ENCODE measurements around the gene TTLL11. TPM values are rescaled to one million over a fixed set of nuclear protein-coding genes. Genes with fewer than 3 reads are reported as not detected.
A peak's percentile ranks its signal among the peaks of the same experiment; 100 is the strongest.
"Not testable (repeated sequence)": the region's sequence is repeated elsewhere in the genome, so short reads cannot be mapped to it uniquely, and the experiment has no call there.

TTLL11 gene
- total and polyA plus RNA-seq, 2 experiments from 2014 or later: 4.7 to 6.7 TPM

DNA sequence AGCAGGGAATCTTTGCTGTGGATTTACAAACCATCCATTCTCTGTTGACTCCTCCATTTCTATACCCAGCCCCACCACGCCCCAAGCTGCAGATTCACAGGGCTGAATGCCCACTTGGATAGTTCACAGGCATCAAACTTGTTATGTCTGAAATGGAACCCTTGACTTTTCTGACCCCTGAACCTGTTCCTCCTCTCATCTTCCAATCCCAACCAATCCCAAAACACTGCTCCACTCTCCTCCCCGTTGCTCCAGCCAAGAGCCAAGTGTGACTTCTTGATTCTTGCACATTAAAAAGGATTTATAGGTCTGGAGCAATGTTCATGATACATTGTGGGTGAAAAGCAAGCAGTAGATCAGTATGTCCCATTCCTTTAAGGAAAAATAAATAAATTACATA, 296.0 kb downstream of the TTLL11 start:
- DNase-seq (ENCODE audit: low read depth in 1 of 2, low spot score in 1 of 2): no peak
- Histone ChIP-seq H3K27ac (no peak overlapping the region), H3K4me1 (ENCODE audit: low read depth) (peaks cover 3% of the 10 kb centered on the region), H3K4me3 (no peak overlapping the region), H3K9me3 (ENCODE audit: low read depth) (no peaks in the 10 kb centered on the region), H3K27me3 (no peaks in the 10 kb centered on the region), H3K36me3 (no peaks in the 10 kb centered on the region)
- no peak for TF ChIP-seq CTCF (IDR thresholded peaks at IDR 0.05; ENCODE audit: low read depth, low read length)

DNA sequence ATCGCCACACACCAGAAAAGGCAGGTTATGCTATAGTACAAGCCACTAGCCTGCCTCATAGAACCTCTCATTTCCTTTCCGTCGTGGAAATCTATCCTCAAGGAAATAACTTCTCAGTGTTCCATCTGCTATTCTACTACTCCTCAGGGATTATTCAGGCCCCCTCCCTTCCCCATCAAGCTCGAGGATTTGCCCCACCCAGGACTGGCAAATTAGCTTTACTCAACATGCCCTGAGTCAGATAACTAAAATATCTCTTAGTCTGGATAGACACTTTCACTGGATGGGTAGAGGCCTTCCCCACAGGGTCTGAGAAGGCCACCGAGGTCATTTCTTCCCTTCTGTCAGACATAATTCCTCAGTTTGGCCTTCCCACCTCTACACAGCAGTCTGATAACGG, 298.8 kb downstream of the TTLL11 start:
- not testable (repeated sequence) for H3K27ac ChIP-seq; DNase-seq (ENCODE audit: low read depth in 1 of 2, low spot score in 1 of 2); H3K4me1 ChIP-seq (ENCODE audit: low read depth); H3K36me3 ChIP-seq; H3K27me3 ChIP-seq; H3K9me3 ChIP-seq (ENCODE audit: low read depth); H3K4me3 ChIP-seq

GRCh38 chr9:121792476-121792875, 300.6 kb downstream of the TTLL11 start:
- not testable (repeated sequence) for H3K27me3 ChIP-seq; DNase-seq (ENCODE audit: low read depth in 1 of 2, low spot score in 1 of 2)

GRCh38 chr9:121790841-121791240, 302.3 kb downstream of the TTLL11 start:
- Histone ChIP-seq H3K27ac (no peak overlapping the region), H3K36me3 (no peaks in the 10 kb centered on the region), H3K4me1 (ENCODE audit: low read depth) (no peaks in the 10 kb centered on the region), H3K27me3 (no peaks in the 10 kb centered on the region), H3K9me3 (ENCODE audit: low read depth) (no peaks in the 10 kb centered on the region), H3K4me3 (no peak overlapping the region)
- no peak for DNase-seq (ENCODE audit: low read depth in 1 of 2, low spot score in 1 of 2)
- no peak for TF ChIP-seq CTCF (IDR thresholded peaks at IDR 0.05; ENCODE audit: low read depth, low read length)

More at GRCh38 chr9:121792476-121792875, 300.6 kb downstream of the TTLL11 start:
- not testable (repeated sequence) for H3K4me3 ChIP-seq; H3K4me1 ChIP-seq (ENCODE audit: low read depth); H3K36me3 ChIP-seq; H3K27ac ChIP-seq; H3K9me3 ChIP-seq (ENCODE audit: low read depth)

GRCh38 chr9:121788686-121789366, 304.3 kb downstream of the TTLL11 start:
- Histone ChIP-seq H3K4me1 (ENCODE audit: low read depth) (peaks cover 8% of the 10 kb centered on the region), H3K9me3 (ENCODE audit: low read depth) (no peaks in the 10 kb centered on the region), H3K36me3 (peaks cover 5% of the 10 kb centered on the region), H3K4me3 (no peak overlapping the region), H3K27me3 (no peaks in the 10 kb centered on the region), H3K27ac (no peak overlapping the region)
- no peak for TF ChIP-seq CTCF (IDR thresholded peaks at IDR 0.05; ENCODE audit: low read depth, low read length)
- no peak for DNase-seq (ENCODE audit: low read depth in 1 of 2, low spot score in 1 of 2)

DNA sequence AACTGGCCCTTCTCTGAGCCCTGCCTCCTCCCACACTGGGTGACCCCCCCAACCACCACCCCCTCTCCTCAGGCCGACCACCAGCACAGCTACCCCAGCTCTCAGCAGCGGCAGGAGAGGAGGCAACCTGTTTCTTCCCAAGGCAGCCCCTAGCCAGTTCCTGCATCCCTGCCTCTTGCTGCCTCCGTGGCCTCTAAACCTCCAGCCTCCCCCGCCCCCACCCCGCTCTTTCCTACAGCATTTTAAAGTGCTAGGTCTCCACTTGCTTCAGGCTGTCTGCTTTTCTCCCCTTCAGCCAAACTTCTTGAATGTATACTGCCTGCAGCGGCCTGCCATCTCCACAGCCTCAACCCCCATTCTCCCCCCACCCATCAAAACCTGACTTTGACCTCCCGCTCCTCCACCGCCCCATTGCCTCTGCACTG, 306.1 kb downstream of the TTLL11 start:
- H3K9me3 ChIP-seq (ENCODE audit: low read depth): no peaks in the 10 kb centered on the region
- no peak for DNase-seq (ENCODE audit: low read depth in 1 of 2, low spot score in 1 of 2)
- no peak for TF ChIP-seq CTCF (IDR thresholded peaks at IDR 0.05; ENCODE audit: low read depth, low read length)

More for the DNA sequence above, 306.1 kb downstream of the TTLL11 start:
- H3K27ac ChIP-seq: peak overlapping the region; percentile 60
- H3K4me3 ChIP-seq: no peak overlapping the region
- no peaks in the 10 kb centered on the region for H3K27me3 ChIP-seq
- peaks cover 14% of the 10 kb centered on the region for H3K4me1 ChIP-seq (ENCODE audit: low read depth)
- H3K36me3 ChIP-seq: peaks cover 13% of the 10 kb centered on the region

Measured in cardiac muscle cell (in vitro differentiated cells and primary cell).